ENCODE data around the gene CDAN1. TPM values are rescaled to one million over a fixed set of nuclear protein-coding genes. Genes with fewer than 3 reads are reported as not detected.

The CDAN1 gene
- total and polyA plus RNA-seq, 2 donors (not counting 3 experiments of a cell fraction or from before 2014, with no cell fraction given), result 7.2 to 23.4 TPM

DNA sequence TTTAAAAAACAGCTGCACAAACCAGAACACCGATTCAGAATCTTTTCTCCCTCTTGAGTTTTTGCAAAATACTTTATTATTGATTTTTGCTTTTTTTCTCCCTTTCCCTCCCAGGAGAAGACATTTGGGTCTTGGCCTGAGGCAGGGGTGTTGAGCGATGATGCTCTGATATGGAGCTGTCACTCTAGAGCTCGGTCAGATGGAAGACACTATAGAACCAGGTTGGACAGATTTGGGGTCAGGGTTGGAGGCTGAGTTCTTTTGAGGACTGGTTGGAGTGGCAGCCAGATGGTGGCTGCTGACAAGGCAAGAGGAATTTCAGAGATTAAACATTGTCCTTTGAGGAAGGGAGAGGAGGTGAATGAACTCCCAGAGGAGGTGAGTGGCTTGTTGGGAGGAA, 16.9 kb downstream of the CDAN1 start:
- Histone ChIP-seq H3K4me3 (replicated peaks in 1 of 3; ENCODE audit: insufficient read depth in 1 of 3, low read depth in 1 of 3, low read length in 3 of 3) (no peak overlapping the region), H3K27me3 (ENCODE audit: control insufficient read depth in 2 of 2, insufficient read depth in 2 of 2, low read length in 2 of 2) (no peaks in the 10 kb centered on the region), H4K20me1 (replicated peaks; ENCODE audit: control insufficient read depth, extremely low read depth, insufficient read depth, low read length) (no peaks in the 10 kb centered on the region), H3K9ac (replicated peaks; ENCODE audit: extremely low read depth, insufficient read depth, low read length) (no peak overlapping the region), H3K9me3 (replicated peaks; ENCODE audit: control insufficient read depth, insufficient read depth, low read length) (no peaks in the 10 kb centered on the region), H3K4me2 (ENCODE audit: insufficient read depth, low read length) (no peak overlapping the region), H3K36me3 (ENCODE audit: control insufficient read depth in 2 of 2, extremely low read depth in 1 of 2, insufficient read depth in 2 of 2, low read length in 2 of 2) (peaks cover 12 to 27% of the 10 kb centered on the region in 2 experiments), H3K79me2 (ENCODE audit: control insufficient read depth, insufficient read depth, low read length) (no peaks in the 10 kb centered on the region), H3K9me1 (replicated peaks; ENCODE audit: control insufficient read depth, extremely low read depth, insufficient read depth, low read length) (no peaks in the 10 kb centered on the region), H3K4me1 (ENCODE audit: control insufficient read depth, extremely low read depth, insufficient read depth, low read length) (no peaks in the 10 kb centered on the region), H2AFZ (ENCODE audit: low read depth, low read length) (no peak overlapping the region), H3K27ac (ENCODE audit: insufficient read depth, low read depth, low read length) (no peak overlapping the region)
- no peak for FAIRE-seq
- intact Hi-C loops (cut with micrococcal nuclease) (no loop called here), dilution Hi-C loops (cut with MboI; ENCODE audit: extremely low pct_ligation_motif_present, low sequenced_read_pairs) (no loop called here)
- TF ChIP-seq FOS (IDR thresholded peaks at IDR 0.05; ENCODE audit: borderline replicate concordance, insufficient read depth, low read length) (no peak), POLR2AphosphoS5 (IDR thresholded peaks at IDR 0.05; ENCODE audit: insufficient read depth, low read depth, low read length) (no peak)
- TF ChIP-seq, protein P1, sequence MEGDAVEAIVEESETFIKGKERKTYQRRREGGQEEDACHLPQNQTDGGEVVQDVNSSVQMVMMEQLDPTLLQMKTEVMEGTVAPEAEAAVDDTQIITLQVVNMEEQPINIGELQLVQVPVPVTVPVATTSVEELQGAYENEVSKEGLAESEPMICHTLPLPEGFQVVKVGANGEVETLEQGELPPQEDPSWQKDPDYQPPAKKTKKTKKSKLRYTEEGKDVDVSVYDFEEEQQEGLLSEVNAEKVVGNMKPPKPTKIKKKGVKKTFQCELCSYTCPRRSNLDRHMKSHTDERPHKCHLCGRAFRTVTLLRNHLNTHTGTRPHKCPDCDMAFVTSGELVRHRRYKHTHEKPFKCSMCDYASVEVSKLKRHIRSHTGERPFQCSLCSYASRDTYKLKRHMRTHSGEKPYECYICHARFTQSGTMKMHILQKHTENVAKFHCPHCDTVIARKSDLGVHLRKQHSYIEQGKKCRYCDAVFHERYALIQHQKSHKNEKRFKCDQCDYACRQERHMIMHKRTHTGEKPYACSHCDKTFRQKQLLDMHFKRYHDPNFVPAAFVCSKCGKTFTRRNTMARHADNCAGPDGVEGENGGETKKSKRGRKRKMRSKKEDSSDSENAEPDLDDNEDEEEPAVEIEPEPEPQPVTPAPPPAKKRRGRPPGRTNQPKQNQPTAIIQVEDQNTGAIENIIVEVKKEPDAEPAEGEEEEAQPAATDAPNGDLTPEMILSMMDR (IDR thresholded peaks at IDR 0.05; ENCODE audit: extremely low read depth in 1 of 2, insufficient read depth in 1 of 2, low read depth in 1 of 2, low read length in 2 of 2), result no peak
- TF ChIP-seq, protein P2, sequence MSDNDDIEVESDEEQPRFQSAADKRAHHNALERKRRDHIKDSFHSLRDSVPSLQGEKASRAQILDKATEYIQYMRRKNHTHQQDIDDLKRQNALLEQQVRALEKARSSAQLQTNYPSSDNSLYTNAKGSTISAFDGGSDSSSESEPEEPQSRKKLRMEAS (IDR thresholded peaks at IDR 0.05; ENCODE audit: insufficient read depth, insufficient read length), result no peak
- ChIA-PET CTCF (interaction anchor here (1.7 kb wide), 1 partner anchor 207 kb away, joined by 12 read pairs; no protein-coding TSS in a partner anchor), POLR2A (no interaction called here)
- DNase-seq (ENCODE audit: low read depth, low spot score), result no peak
- BruUV-seq (replicated peaks), result no TSS peak

DNA sequence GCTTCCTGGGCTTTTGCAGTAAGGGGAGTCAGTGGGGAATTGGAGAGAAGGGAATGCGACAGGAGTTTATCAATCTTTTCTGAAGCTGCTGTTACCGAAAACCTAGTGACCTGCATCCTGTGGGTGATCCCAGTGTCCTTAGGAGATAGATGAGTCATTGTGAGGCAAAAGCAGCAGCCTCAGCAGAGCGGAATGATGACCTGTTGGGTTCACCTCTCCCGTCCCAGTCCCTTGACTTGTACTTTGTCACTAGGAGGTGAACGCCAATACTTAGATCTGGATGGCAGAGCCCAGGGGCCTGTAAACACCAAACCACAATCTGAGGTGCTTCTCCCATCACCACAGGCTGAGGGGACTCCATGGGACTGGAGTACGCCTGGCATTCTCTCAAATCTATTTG, 17.9 kb downstream of the CDAN1 start:
- intact Hi-C loops (cut with micrococcal nuclease), result no loop called here
- FAIRE-seq (no peak), DNase-seq (ENCODE audit: low read depth, low spot score) (no peak)
- ChIA-PET POLR2A (no interaction called here), CTCF (interaction anchor here (0.5 to 1.7 kb wide), 2 partner anchors 13 to 208 kb away, joined by 3 to 12 read pairs; no protein-coding TSS in a partner anchor)
- no peaks in the 10 kb centered on the region for H3K27me3 ChIP-seq (ENCODE audit: control insufficient read depth in 2 of 2, insufficient read depth in 2 of 2, low read length in 2 of 2)
- H4K20me1 ChIP-seq (replicated peaks; ENCODE audit: control insufficient read depth, extremely low read depth, insufficient read depth, low read length), result no peaks in the 10 kb centered on the region
- no peak overlapping the region for H3K27ac ChIP-seq (ENCODE audit: insufficient read depth, low read depth, low read length)
- no peaks in the 10 kb centered on the region for H3K79me2 ChIP-seq (ENCODE audit: control insufficient read depth, insufficient read depth, low read length)
- no peak overlapping the region for H3K4me2 ChIP-seq (ENCODE audit: insufficient read depth, low read length)
- no TSS peak for BruUV-seq (replicated peaks)
- no peaks in the 10 kb centered on the region for H3K4me1 ChIP-seq (ENCODE audit: control insufficient read depth, extremely low read depth, insufficient read depth, low read length)
- H3K9me3 ChIP-seq (replicated peaks; ENCODE audit: control insufficient read depth, insufficient read depth, low read length), result no peaks in the 10 kb centered on the region
- H3K4me3 ChIP-seq (replicated peaks in 1 of 3; ENCODE audit: insufficient read depth in 1 of 3, low read depth in 1 of 3, low read length in 3 of 3), result no peak overlapping the region
- H3K9ac ChIP-seq (replicated peaks; ENCODE audit: extremely low read depth, insufficient read depth, low read length), result no peak overlapping the region
- no peak overlapping the region for H2AFZ ChIP-seq (ENCODE audit: low read depth, low read length)
- H3K36me3 ChIP-seq (ENCODE audit: control insufficient read depth in 2 of 2, extremely low read depth in 1 of 2, insufficient read depth in 2 of 2, low read length in 2 of 2), result peaks cover 7 to 18% of the 10 kb centered on the region in 2 experiments
- dilution Hi-C loops (cut with MboI; ENCODE audit: extremely low pct_ligation_motif_present, low sequenced_read_pairs), result no loop called here
- TF ChIP-seq POLR2A (IDR thresholded peaks at IDR 0.05; ENCODE audit: low read depth, low read length), result no peak
- no peaks in the 10 kb centered on the region for H3K9me1 ChIP-seq (replicated peaks; ENCODE audit: control insufficient read depth, extremely low read depth, insufficient read depth, low read length)
